Stimulated activated naive CD8-positive, alpha-beta T cell treated with anti-CD3 and anti-CD28 coated beads, Interleukin-15, Interleukin-2, amounts not matched to agents 100 ng/mL and 50 ng/mL, for 24 hours (primary cell): ENCODE results near the gene RAPH1.

Experiments
- H3K27ac Mint-ChIP-seq: one replicate; pipeline ENCODE4 v1.8.0; 2021; ENCODE audit warnings: mild to moderate bottlenecking, mixed read lengths
- H3K27me3 Mint-ChIP-seq: one replicate; pipeline ENCODE4 v1.8.0; 2021; ENCODE audit warnings: mixed read lengths
- H3K36me3 Mint-ChIP-seq: one replicate; pipeline ENCODE4 v1.8.0; 2021; ENCODE audit warnings: low read depth, mixed read lengths
- H3K4me1 Mint-ChIP-seq: one replicate; pipeline ENCODE4 v1.8.0; 2021; ENCODE audit warnings: low read depth, mixed read lengths
- H3K4me3 Mint-ChIP-seq: one replicate; pipeline ENCODE4 v1.8.0; 2021; ENCODE audit warnings: mild to moderate bottlenecking, mixed read lengths
- H3K9me3 Mint-ChIP-seq: one replicate; pipeline ENCODE4 v1.8.0; 2021; ENCODE audit warnings: mixed read lengths

RAPH1 gene

DNA sequence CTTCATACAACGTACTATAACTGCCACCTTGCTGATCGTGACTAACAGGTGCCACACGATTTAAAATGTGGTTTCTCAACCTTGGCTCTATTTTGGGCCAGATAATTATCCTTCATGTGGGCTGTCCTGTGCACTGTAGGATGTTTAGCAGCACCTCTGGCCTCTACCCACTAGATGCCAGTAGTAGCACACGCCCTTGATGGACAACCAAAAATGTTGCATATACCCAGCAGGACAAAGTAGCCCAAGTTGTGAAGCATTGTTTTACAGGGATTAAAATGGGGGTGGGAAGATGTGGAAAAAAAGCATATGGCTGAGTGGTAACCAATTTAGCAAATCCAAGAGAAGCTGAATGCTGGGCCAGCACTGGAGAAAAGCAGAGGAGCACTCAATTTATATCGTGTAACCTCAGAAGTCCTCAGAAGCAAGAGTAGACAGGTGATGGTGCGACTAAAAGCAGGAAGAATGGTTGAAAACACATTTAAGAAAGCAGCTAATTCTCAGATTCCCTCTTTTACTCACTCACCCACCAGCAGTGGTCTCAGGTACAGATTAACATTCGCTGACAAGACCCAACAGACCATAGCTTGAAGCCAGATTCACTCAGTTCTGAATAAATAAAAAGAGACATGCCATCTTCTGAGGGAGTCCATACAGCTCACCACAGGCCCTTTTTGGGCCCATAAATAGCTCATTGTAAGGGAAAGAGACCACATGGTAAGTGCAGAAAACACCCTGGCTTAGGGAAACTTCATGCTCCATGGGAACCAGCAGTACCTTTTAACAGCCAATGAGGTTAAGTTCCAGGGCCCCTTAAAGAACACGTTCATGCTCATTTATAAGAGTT, 50.6 kb downstream of the RAPH1 start:
- Mint-ChIP-seq H3K4me1 (peaks cover 5% of the 10 kb centered on the region), H3K27ac (no peak overlapping the region), H3K36me3 (no peaks in the 10 kb centered on the region), H3K27me3 (no peaks in the 10 kb centered on the region), H3K4me3 (no peak overlapping the region), H3K9me3 (no peaks in the 10 kb centered on the region)

DNA sequence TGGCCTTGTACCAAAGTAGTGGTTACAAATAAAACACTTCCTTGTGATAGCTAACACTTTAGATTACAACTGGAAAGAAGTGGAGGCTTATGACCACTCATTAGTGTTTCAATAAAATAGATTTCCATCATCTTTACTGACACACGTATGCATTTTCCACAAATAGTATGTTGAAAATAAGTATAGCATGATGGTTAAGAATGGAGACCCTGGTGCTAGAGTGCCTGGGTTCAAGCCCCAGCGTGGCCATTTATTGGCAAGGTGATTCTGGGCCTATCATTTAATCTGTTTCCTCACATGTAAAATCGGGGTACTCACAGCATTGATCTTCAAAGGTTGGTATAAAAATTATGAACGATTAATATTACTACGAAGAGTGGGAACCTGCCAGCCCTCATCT, 54.5 kb downstream of the RAPH1 start:
- no peaks in the 10 kb centered on the region for H3K27me3 Mint-ChIP-seq
- no peak overlapping the region for H3K27ac Mint-ChIP-seq
- H3K36me3 Mint-ChIP-seq = no peaks in the 10 kb centered on the region
- peaks cover 5% of the 10 kb centered on the region for H3K4me1 Mint-ChIP-seq
- H3K9me3 Mint-ChIP-seq = no peaks in the 10 kb centered on the region
- no peak overlapping the region for H3K4me3 Mint-ChIP-seq

DNA sequence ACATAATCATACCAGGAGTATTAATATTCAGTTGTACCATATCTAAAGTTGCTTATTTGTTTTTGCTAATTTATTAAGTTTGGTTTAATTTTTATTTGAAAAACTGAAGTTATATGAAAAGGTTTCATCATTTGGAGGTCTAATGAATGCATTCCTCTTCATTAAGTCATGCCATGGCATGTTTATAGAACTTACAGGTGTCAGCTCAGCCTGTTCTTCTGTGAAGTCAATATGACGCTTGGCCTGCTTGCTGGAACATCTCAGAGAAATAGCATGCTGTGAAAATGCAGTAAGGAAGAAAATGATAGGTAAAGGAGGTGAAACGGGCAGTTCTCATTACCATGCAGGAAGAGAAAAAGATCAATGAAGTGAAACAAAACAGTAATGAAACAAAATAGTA, 58.2 kb downstream of the RAPH1 start:
- H3K27ac Mint-ChIP-seq = no peak overlapping the region
- no peaks in the 10 kb centered on the region for H3K27me3 Mint-ChIP-seq
- no peak overlapping the region for H3K4me3 Mint-ChIP-seq
- no peaks in the 10 kb centered on the region for H3K4me1 Mint-ChIP-seq
- no peaks in the 10 kb centered on the region for H3K9me3 Mint-ChIP-seq
- no peaks in the 10 kb centered on the region for H3K36me3 Mint-ChIP-seq

DNA sequence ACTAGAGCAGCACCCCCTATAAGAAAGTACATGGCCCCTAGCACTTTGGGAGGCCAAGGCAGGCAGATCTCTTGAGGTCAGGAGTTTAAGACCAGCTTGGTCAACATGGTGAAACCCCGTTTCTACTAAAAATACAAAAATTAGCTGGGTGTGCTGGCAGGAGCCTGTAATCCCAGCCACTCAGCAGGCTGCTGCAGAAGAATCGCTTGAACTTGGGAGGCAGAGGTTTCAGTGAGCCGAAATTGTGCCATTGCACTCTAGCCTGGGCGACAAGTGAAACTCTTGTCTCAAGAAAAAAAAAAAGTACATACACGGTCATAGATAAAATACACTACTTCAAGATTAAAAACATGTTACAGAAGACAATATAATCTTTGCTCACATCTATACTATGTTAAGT, 63.8 kb downstream of the RAPH1 start:
- H3K9me3 Mint-ChIP-seq = no peaks in the 10 kb centered on the region
- no peaks in the 10 kb centered on the region for H3K36me3 Mint-ChIP-seq
- H3K4me1 Mint-ChIP-seq = no peaks in the 10 kb centered on the region
- no peak overlapping the region for H3K27ac Mint-ChIP-seq
- no peaks in the 10 kb centered on the region for H3K27me3 Mint-ChIP-seq
- H3K4me3 Mint-ChIP-seq = no peak overlapping the region

DNA sequence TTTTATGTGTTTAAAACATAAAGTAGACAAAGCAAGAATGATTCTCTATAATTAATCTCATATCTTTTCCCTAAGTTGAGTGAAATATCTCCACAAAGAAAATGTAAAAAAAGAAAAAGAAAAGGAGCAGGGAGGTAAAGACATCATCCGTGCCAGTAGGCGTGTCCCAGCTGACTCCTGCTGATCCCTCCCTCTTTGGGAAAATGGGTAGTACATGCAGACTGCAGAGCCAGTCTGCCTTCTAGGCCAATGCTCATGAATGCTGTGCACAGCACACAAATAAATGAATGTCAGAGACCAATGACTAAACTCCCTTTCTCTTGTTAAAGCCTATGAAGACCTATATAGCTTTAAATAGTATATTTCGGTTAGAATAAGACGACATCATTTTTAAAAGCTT, 64.7 kb downstream of the RAPH1 start:
- Mint-ChIP-seq H3K27ac (no peak overlapping the region), H3K9me3 (no peaks in the 10 kb centered on the region), H3K36me3 (no peaks in the 10 kb centered on the region), H3K27me3 (no peaks in the 10 kb centered on the region), H3K4me1 (no peaks in the 10 kb centered on the region), H3K4me3 (no peak overlapping the region)

DNA sequence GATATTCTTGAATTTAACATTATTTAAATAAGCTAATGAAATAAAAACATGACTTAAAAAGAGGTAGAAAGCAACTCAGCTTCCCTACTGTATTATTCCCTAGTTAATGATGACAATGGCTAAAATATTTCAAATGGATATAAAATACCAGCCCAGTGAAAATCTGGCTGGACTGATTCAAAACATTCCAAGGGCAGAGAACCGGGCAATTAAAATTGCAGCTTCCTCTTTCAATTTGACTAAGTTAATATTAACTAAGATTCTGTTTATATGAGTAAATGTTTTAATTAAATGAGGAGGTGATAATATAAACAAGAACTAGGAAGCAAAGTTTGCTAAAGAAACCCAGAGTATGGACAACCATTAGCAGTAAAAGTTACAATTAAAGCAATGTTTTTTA, 65.6 kb downstream of the RAPH1 start:
- H3K36me3 Mint-ChIP-seq = no peaks in the 10 kb centered on the region
- H3K27ac Mint-ChIP-seq = no peak overlapping the region
- no peaks in the 10 kb centered on the region for H3K4me1 Mint-ChIP-seq
- H3K9me3 Mint-ChIP-seq = no peaks in the 10 kb centered on the region
- H3K27me3 Mint-ChIP-seq = no peaks in the 10 kb centered on the region
- H3K4me3 Mint-ChIP-seq = no peak overlapping the region

DNA sequence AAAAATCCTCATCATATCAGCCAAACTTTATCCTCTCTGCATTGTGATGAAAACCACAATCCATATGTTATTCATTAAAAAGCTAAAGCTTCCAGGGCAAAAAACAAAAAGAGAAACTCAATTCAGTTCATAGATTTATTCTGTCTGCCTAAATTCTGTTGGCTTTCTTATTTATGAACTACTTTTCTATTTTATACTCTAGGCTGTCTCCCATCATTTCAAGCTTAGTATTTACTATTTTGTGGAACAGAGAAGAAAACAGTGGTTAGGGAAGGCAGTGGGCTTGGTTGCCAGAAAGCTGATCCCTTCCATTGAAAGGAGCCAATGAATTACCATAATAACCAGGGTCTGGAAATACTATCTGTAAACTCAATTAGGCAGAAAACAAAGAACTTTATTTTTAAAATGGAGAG, 71.8 kb downstream of the RAPH1 start:
- H3K27me3 Mint-ChIP-seq = no peaks in the 10 kb centered on the region
- H3K9me3 Mint-ChIP-seq = no peaks in the 10 kb centered on the region
- H3K27ac Mint-ChIP-seq = no peak overlapping the region
- H3K4me3 Mint-ChIP-seq = no peak overlapping the region
- H3K4me1 Mint-ChIP-seq = no peaks in the 10 kb centered on the region
- H3K36me3 Mint-ChIP-seq = peaks cover 4% of the 10 kb centered on the region

DNA sequence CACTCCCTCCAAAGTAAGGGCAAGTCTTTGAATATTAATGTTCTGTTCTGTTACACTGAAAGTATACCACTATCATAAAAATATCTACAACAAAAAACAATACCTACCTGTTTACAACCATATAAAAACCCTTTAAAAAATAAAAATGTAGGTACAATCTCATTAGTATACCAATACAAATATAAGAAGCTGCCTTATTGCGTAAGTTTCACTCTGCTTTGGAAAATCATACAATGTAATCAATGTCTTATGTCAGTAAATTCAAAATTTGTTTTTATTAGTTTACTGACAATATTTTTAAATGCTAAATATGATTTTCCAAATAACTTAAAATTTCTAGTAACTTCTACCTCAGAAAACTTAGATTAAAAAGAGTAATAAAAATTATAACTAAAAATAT, 72.8 kb downstream of the RAPH1 start:
- H3K27ac Mint-ChIP-seq = no peak overlapping the region
- no peaks in the 10 kb centered on the region for H3K9me3 Mint-ChIP-seq
- no peaks in the 10 kb centered on the region for H3K4me1 Mint-ChIP-seq
- no peak overlapping the region for H3K4me3 Mint-ChIP-seq
- H3K36me3 Mint-ChIP-seq = peaks cover 4% of the 10 kb centered on the region
- no peaks in the 10 kb centered on the region for H3K27me3 Mint-ChIP-seq

DNA sequence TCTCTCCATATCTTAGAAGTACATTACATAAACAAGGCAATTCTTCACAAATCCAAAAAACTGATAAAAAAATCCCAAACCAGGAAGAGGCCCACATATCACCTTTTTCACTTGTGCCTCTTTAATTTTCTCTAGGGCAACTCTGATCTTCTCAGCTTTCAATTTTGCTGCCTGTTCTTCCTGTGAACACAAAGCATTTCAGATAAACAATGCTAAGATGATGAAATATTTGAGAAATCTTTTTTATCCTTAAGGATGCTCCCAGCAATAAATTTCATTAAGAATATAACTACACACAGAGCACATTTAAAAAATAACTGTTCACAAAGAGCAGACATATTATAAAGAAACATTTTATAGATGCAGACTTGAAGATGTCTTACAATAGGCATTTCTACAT, 73.4 kb downstream of the RAPH1 start:
- Mint-ChIP-seq H3K36me3 (peaks cover 4% of the 10 kb centered on the region), H3K27me3 (no peaks in the 10 kb centered on the region), H3K27ac (no peak overlapping the region), H3K9me3 (no peaks in the 10 kb centered on the region), H3K4me3 (no peak overlapping the region), H3K4me1 (no peaks in the 10 kb centered on the region)

DNA sequence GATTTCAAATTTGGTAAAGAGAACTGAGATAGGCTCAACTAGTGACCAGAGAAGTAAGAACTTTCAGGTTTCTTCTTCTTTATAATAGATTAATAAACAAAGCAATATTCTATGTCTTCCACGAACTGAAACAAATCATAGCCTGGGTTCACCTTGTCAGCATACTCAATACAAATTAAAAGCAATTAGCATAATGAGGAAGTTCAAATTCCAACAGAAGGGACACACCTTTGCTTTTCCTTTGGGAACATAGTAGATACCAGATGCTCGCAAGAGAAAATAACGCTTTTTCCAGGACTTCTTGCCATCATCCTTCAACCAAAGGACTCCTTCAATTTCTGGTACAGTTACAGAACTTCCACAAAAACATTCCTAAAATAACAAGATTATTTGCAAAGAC, 79.9 kb downstream of the RAPH1 start:
- Mint-ChIP-seq H3K27me3 (no peaks in the 10 kb centered on the region), H3K4me3 (no peak overlapping the region), H3K36me3 (peaks cover 4% of the 10 kb centered on the region), H3K9me3 (no peaks in the 10 kb centered on the region), H3K27ac (no peak overlapping the region), H3K4me1 (no peaks in the 10 kb centered on the region)

DNA sequence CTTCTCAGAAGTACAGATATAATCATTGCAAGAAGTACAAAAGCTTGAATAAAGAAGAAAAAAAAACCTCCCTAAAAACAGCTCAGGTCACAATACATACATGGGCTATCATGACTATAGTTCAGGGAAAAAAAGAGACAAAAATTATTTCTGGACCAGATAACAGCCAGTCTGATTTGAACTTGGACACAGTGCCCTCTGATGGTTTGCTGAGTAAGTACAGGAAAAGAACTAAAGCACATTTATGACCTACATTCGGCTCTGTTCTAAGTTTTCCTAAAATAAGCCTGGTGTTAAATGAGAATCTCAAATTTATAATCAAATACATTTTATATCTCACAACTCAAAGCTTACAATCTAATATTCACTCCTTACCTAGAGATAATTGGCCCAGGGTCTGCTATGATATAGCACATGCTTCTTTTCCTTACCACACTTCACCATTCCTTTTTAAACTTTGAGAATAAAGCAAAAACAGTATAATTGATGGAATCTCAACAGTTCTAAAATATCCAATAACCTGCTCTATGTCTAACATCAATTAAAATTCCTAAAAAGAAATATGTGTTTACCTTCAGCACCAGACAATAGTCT, 81.1 kb downstream of the RAPH1 start:
- Mint-ChIP-seq H3K36me3 (peaks cover under 1% of the 10 kb centered on the region), H3K9me3 (no peaks in the 10 kb centered on the region), H3K27me3 (no peaks in the 10 kb centered on the region), H3K27ac (no peak overlapping the region), H3K4me3 (no peak overlapping the region), H3K4me1 (no peaks in the 10 kb centered on the region)

DNA sequence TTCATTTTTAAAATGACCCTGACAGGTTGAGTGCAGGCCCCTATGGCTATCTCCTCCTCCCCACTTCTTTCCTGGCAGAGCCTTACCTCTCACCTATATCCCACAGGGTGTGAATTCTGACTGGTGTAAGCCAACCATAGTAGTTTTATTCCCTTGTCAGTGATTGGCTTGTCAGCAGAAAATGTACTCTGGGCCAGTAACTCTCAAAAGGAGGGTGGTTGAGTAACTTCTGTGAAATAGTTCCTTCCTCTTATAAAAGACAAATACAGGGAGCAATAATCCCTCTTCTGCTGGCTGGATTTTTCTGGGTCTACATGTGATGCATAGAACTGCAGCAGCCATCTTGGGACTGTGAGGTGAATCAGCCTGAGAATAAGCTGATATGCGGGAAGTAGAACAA, 83.4 kb downstream of the RAPH1 start:
- H3K36me3 Mint-ChIP-seq = peaks cover 4% of the 10 kb centered on the region
- no peaks in the 10 kb centered on the region for H3K9me3 Mint-ChIP-seq
- H3K4me1 Mint-ChIP-seq = no peaks in the 10 kb centered on the region
- no peak overlapping the region for H3K27ac Mint-ChIP-seq
- no peaks in the 10 kb centered on the region for H3K27me3 Mint-ChIP-seq
- no peak overlapping the region for H3K4me3 Mint-ChIP-seq

DNA sequence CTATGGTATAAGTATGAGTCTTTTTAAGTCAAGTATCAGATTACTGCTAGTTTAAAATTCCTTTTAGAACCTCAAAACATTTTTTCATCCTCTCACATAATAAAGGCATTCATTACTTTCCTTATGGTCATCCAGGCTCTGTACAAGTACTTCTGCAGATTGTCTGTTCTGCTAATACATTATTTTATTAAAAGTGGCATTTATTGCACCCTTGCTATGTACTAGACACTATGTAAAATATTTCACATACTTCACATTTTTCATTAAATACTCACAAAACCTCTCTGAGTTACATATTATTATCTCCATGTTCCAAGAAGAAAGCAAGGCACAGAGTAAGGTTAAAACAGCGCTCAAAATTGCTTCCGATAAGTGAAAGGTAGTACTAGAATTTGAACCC, 84.1 kb downstream of the RAPH1 start:
- no peak overlapping the region for H3K27ac Mint-ChIP-seq
- no peaks in the 10 kb centered on the region for H3K9me3 Mint-ChIP-seq
- no peaks in the 10 kb centered on the region for H3K27me3 Mint-ChIP-seq
- no peak overlapping the region for H3K4me3 Mint-ChIP-seq
- H3K36me3 Mint-ChIP-seq = peaks cover 4% of the 10 kb centered on the region
- peaks cover 5% of the 10 kb centered on the region for H3K4me1 Mint-ChIP-seq

DNA sequence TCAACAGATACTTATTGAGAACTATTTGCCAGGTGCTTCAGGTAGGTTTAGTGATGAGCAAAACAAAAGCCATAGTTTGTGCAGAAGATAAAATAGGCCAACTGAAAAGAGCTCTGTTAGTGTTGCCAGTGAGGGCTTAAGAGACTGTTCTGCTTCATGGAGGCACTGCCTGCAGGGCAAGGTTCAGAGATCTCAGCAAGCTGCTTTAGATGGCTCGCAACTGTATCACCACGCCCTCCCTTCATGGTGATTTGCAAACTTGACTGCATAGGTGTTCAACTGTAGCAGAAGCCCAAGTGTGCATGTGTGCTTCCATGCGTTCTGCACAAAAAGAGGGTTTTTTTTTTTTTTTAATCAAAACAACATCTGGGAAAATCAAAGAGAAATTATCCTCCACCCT, 84.5 kb downstream of the RAPH1 start:
- Mint-ChIP-seq H3K36me3 (peaks cover 4% of the 10 kb centered on the region), H3K4me3 (no peak overlapping the region), H3K27me3 (no peaks in the 10 kb centered on the region), H3K9me3 (no peaks in the 10 kb centered on the region), H3K4me1 (peaks cover 7% of the 10 kb centered on the region), H3K27ac (no peak overlapping the region)

DNA sequence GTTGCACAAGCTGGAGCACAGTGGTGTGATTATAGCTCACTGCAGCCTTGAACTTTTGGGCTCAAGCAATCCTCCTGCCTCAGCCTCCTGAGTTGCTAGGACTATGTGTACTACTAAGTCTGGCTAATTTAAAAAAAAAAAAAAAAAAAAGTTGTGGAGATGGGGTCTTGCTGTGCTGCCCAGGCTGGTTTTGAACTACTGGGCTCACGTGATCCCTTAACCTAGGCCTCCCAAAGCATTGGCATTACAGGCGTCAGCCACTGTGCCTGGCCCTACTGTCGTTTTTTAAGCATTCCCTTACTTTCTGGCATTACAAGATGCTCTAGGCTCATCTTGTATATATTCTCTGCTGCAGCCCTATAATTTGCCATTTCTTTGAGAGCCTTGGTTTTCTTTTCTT, 88.3 kb downstream of the RAPH1 start:
- H3K27me3 Mint-ChIP-seq = no peaks in the 10 kb centered on the region
- H3K9me3 Mint-ChIP-seq = no peaks in the 10 kb centered on the region
- peaks cover 8% of the 10 kb centered on the region for H3K36me3 Mint-ChIP-seq
- H3K4me3 Mint-ChIP-seq = no peak overlapping the region
- peaks cover 7% of the 10 kb centered on the region for H3K4me1 Mint-ChIP-seq
- no peak overlapping the region for H3K27ac Mint-ChIP-seq

DNA sequence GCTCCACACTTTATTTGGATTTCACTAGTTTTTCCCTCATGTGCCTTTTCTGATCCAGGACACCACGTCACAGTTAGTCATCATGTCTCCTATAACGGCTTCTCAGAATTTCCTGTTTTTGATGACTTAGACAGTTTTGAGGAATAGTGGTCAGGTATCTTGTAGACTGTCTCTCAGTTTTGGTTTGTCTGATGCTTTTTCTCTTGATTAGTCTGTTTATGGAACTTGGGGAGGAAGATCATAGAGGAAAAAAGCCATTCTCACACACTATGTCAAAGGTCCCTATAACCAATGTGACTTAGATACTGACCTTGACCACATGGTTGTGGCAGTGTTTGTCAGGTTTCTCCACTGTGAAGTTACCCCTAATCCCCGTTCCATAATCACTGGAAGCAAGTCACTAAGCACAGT, 89.0 kb downstream of the RAPH1 start:
- Mint-ChIP-seq H3K4me3 (no peak overlapping the region), H3K36me3 (peaks cover 8% of the 10 kb centered on the region), H3K4me1 (peaks cover 7% of the 10 kb centered on the region), H3K27me3 (no peaks in the 10 kb centered on the region), H3K9me3 (no peaks in the 10 kb centered on the region), H3K27ac (no peak overlapping the region)
